Measurements from ENCODE around the gene TMEM242. TPM values are rescaled to one million over a fixed set of nuclear protein-coding genes. Genes with fewer than 3 reads are reported as not detected.

TMEM242 gene
- total and polyA plus RNA-seq, 2 of the 4 experiments (the other 2 are of a cell fraction), result 2.3 to 4.6 TPM

DNA sequence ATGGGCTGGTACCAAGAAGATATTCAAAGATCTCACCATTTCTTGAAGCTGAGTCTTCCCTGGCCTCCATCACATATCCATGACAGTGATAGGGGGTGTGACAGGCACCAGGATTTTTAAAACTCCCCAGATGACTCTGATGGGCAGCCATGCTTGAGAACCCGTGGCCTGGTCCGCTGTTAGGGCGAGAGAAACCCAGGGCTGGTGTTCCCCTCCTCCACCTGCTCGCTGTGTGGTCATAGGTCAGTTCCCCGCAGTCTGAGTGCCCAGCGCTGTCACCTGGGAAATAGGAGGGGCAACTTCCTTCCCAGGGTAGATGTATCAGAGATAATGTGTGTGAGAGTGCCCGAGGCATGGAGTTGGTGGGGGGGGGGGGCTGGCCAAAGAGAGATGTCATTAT lies 50.9 kb downstream of the TMEM242 start:
- ATAC-seq (ENCODE audit: low read depth) (no peak), DNase-seq (no peak)
- Histone ChIP-seq H2BK5ac (ENCODE audit: low read depth, low read length, poor library complexity, severe bottlenecking) (no peak overlapping the region), H4K20me1 (ENCODE audit: insufficient read depth, low read length) (no peaks in the 10 kb centered on the region), H3K4me2 (ENCODE audit: low read depth, low read length) (no peak overlapping the region), H3K14ac (replicated peaks; ENCODE audit: low read depth, low read length) (no peak overlapping the region), H2AK9ac (replicated peaks; ENCODE audit: low read depth, low read length, poor library complexity) (no peak overlapping the region), H2AFZ (replicated peaks; ENCODE audit: low read length, poor library complexity) (no peak overlapping the region), H3K56ac (ENCODE audit: extremely low read depth, insufficient read depth, low read length) (no peak overlapping the region), H2BK120ac (ENCODE audit: low read depth, low read length) (no peak overlapping the region), H2AK5ac (ENCODE audit: low read depth, low read length) (no peak overlapping the region), H3K9me3 (ENCODE audit: control insufficient read depth, insufficient read depth, low read length) (no peaks in the 10 kb centered on the region), H2BK20ac (ENCODE audit: low read depth, low read length) (no peak overlapping the region), H4K91ac (ENCODE audit: insufficient read depth, low read depth, low read length) (no peak overlapping the region), H3K9ac (ENCODE audit: low read depth, low read length) (no peak overlapping the region), H3K79me1 (ENCODE audit: low read depth in 1 of 2, low read length in 2 of 2) (peaks cover 0 to 4% of the 10 kb centered on the region in 2 experiments; a peak in 2 of 4 replicates), H3K27ac (ENCODE audit: insufficient read depth, low read length) (no peak overlapping the region), H4K5ac (ENCODE audit: low read depth, low read length) (no peak overlapping the region), H3K4me1 (ENCODE audit: control insufficient read depth, insufficient read depth, low read length) (peaks cover 8% of the 10 kb centered on the region), H3K4ac (ENCODE audit: low read depth, low read length) (no peak overlapping the region), H2BK15ac (ENCODE audit: low read depth, low read length) (no peak overlapping the region), H3K4me3 (ENCODE audit: insufficient read depth, low read depth, low read length) (no peak overlapping the region), H3K36me3 (ENCODE audit: control insufficient read depth, insufficient read depth, low read length) (no peaks in the 10 kb centered on the region), H3K9me1 (ENCODE audit: insufficient read depth, low read length) (peaks cover 3% of the 10 kb centered on the region; the same call in 1 of the 2 replicates), H3K23ac (ENCODE audit: low read depth, low read length) (no peak overlapping the region), H3K27me3 (ENCODE audit: control insufficient read depth, insufficient read depth, low read length) (peaks cover 2% of the 10 kb centered on the region; the same call in 1 of the 2 replicates), H4K8ac (ENCODE audit: low read depth in 2 of 2, low read length in 2 of 2) (no peak overlapping the region), H3K18ac (ENCODE audit: low read depth, low read length) (no peak overlapping the region)
- TF ChIP-seq NFE2L2 (IDR thresholded peaks at IDR 0.05; ENCODE audit: low read depth, low read length), result no peak
- TF ChIP-seq CTCF (conservative IDR thresholded peaks at IDR 0.05; ENCODE audit: low read depth, low read length), result no peak
- no peak for TF ChIP-seq BHLHE40 (IDR thresholded peaks at IDR 0.05; ENCODE audit: low read depth, low read length)
- TF ChIP-seq MAZ (IDR thresholded peaks at IDR 0.05; ENCODE audit: borderline replicate concordance, low read depth, low read length), result no peak
- TF ChIP-seq POLR2A (IDR thresholded peaks at IDR 0.05; ENCODE audit: low read depth, low read length), result no peak
- TF ChIP-seq CEBPB (IDR thresholded peaks at IDR 0.05; ENCODE audit: low read depth, low read length), result no peak
- no peak for TF ChIP-seq USF2 (IDR thresholded peaks at IDR 0.05; ENCODE audit: low read depth, low read length)
- TF ChIP-seq CHD1 (IDR thresholded peaks at IDR 0.05; ENCODE audit: low read depth, low read length), result no peak
- TF ChIP-seq RFX5 (IDR thresholded peaks at IDR 0.05; ENCODE audit: low read depth, low read length), result no peak
- no peak for TF ChIP-seq MAFK (IDR thresholded peaks at IDR 0.05; ENCODE audit: low read depth, low read length)
- no peak for TF ChIP-seq RCOR1 (IDR thresholded peaks at IDR 0.05; ENCODE audit: insufficient replicate concordance, low read length)
- no peak for TF ChIP-seq SMC3 (IDR thresholded peaks at IDR 0.05; ENCODE audit: low read depth, low read length)
- TF ChIP-seq MXI1 (IDR thresholded peaks at IDR 0.05; ENCODE audit: borderline replicate concordance, low read depth, low read length), result no peak
- no peak for TF ChIP-seq ELK1 (IDR thresholded peaks at IDR 0.05; ENCODE audit: borderline replicate concordance, low read depth, low read length)
- TF ChIP-seq RAD21 (IDR thresholded peaks at IDR 0.05; ENCODE audit: low read length), result no peak
- no peak for TF ChIP-seq FOS (IDR thresholded peaks at IDR 0.05; ENCODE audit: low read depth, low read length)
- in situ Hi-C loops (cut with MboI; ENCODE audit: low sequenced_read_pairs) (no loop called here), intact Hi-C loops (cut with micrococcal nuclease) (loop anchor here (10.0 kb wide), 1 partner anchor 318 kb away; no protein-coding TSS in a partner anchor), dilution Hi-C loops (cut with HindIII; ENCODE audit: low sequenced_read_pairs, unreplicated experiment) (no loop called here)
- CTCF ChIA-PET, result no interaction called here
- no TSS peak for BruUV-seq (replicated peaks)
- WGBS, 2 experiments (ENCODE audit: extremely low coverage in 2 of 2, insufficient read length in 1 of 2), result no CpG with 5 or more reads among the region's 7 CpGs
- POLR2A ChIA-PET (ENCODE audit: unreplicated experiment), result no interaction called here
